ENCODE results near the gene SBF1.

The SBF1 gene

GRCh38 chr22:50485221-50486131 is 10.6 kb upstream of the SBF1 start:
- no peak for DNase-seq

- no peak for DNase-seq
Observed at GRCh38 chr22:50483977-50484853, 9.4 kb upstream of the SBF1 start.

- no peak for DNase-seq
Observed at GRCh38 chr22:50483556-50483955, 8.7 kb upstream of the SBF1 start.

GRCh38 chr22:50483106-50483505 is 8.3 kb upstream of the SBF1 start:
- DNase-seq = no peak

GRCh38 chr22:50482107-50483074 is 7.6 kb upstream of the SBF1 start:
- no peak for DNase-seq

- DNase-seq = no peak
Observed at GRCh38 chr22:50481440-50482106, 6.7 kb upstream of the SBF1 start, which contains the start of gene ADM2. ADM2 (plus strand) TSS chr22:50481543; CDS start chr22:50481848, 305 bp downstream.

GRCh38 chr22:50481045-50481439 is 6.2 kb upstream of the SBF1 start:
- DNase-seq = no peak

- no peak for DNase-seq
Observed at GRCh38 chr22:50479721-50480120, 4.9 kb upstream of the SBF1 start.

- DNase-seq = no peak
Observed at GRCh38 chr22:50477923-50478322, 3.1 kb upstream of the SBF1 start.

GRCh38 chr22:50476868-50477267 is 2.0 kb upstream of the SBF1 start:
- no peak for DNase-seq

GRCh38 chr22:50475652-50476002 is 792 bp upstream of the SBF1 start:
- no peak for DNase-seq

GRCh38 chr22:50473855-50474671 is 772 bp downstream of the SBF1 start:
- no peak for DNase-seq

GRCh38 chr22:50473088-50473487 is 1.7 kb downstream of the SBF1 start:
- DNase-seq = no peak

GRCh38 chr22:50471962-50472361 is 2.9 kb downstream of the SBF1 start:
- no peak for DNase-seq

GRCh38 chr22:50471197-50471847 is 3.5 kb downstream of the SBF1 start:
- no peak for DNase-seq

- DNase-seq = no peak
Observed at GRCh38 chr22:50470491-50470890, 4.3 kb downstream of the SBF1 start.

- DNase-seq = no peak
Observed at GRCh38 chr22:50469377-50470305, 5.2 kb downstream of the SBF1 start.

GRCh38 chr22:50468626-50469025 is 6.2 kb downstream of the SBF1 start:
- no peak for DNase-seq

- DNase-seq = no peak
Observed at GRCh38 chr22:50467773-50468440, 6.9 kb downstream of the SBF1 start.
